Thoracic aorta (tissue), 2 donors: ENCODE measurements around the gene PAK6. TPM values are rescaled to one million over a fixed set of nuclear protein-coding genes. Genes with fewer than 3 reads are reported as not detected.

ENCODE experiments used
- ATAC-seq: fragments of 150-250 bp; one replicate; pipeline ENCODE4 v1.8.0; 2017; ENCODE audit warnings: low read depth; ENCODE audit not compliant: insufficient number of reproducible peaks, low FRiP score
- DNase-seq: peaks from one replicate; pipeline ENCODE4 v3.0.0-alpha.2; 2020; ENCODE audit warnings: low spot score
- H3K27ac ChIP-seq, 2 donors: fragments of 200-600 bp; sonication (generic); 1 replicate in 1 of 2; 2 replicates in 1 of 2; pipeline ENCODE4 v1.5.1; 2016; ENCODE audit warnings: mild to moderate bottlenecking in 2 of 2, moderate library complexity in 2 of 2
- H3K27me3 ChIP-seq: fragments of 200-600 bp; sonication (generic); replicated peaks from 2 replicates; pipeline ENCODE4 v1.6.0; 2016; ENCODE audit warnings: mild to moderate bottlenecking; ENCODE audit not compliant: insufficient read depth
- H3K36me3 ChIP-seq: fragments of 200-600 bp; sonication (generic); one replicate; pipeline ENCODE4 v1.5.1; 2016
- H3K4me1 ChIP-seq, 2 donors: fragments of 200-600 bp; sonication (generic); 1 replicate in 1 of 2; 2 replicates in 1 of 2; pipeline versions ENCODE4 v1.5.1 to v1.6.0; 2016; ENCODE audit warnings: low read depth in 2 of 2, mild to moderate bottlenecking in 1 of 2; ENCODE audit not compliant: control insufficient read depth in 1 of 2
- H3K4me3 ChIP-seq: fragments of 200-600 bp; sonication (generic); 2 replicates; pipeline ENCODE4 v1.5.1; 2016; ENCODE audit warnings: mild to moderate bottlenecking
- H3K9me3 ChIP-seq: fragments of 200-600 bp; sonication (generic); 2 replicates; pipeline ENCODE4 v1.5.1; 2016
- CTCF ChIP-seq: fragments of 200-600 bp; sonication (generic); IDR thresholded peaks from one replicate; pipeline ENCODE4 v1.5.1; 2019; ENCODE audit warnings: antibody characterized with exemption
- total RNA-seq, 2 donors: library from RNA; depleted of rRNA; stranded (reverse); fragments of >200 nt; gene quantifications; one replicate each; pipeline versions ENCODE4 v1.1.0 to v1.2.3, GENCODE V29; 2016

The PAK6 gene
- total RNA-seq, 2 donors from 2014 or later = 0.68 to 0.78 TPM

DNA sequence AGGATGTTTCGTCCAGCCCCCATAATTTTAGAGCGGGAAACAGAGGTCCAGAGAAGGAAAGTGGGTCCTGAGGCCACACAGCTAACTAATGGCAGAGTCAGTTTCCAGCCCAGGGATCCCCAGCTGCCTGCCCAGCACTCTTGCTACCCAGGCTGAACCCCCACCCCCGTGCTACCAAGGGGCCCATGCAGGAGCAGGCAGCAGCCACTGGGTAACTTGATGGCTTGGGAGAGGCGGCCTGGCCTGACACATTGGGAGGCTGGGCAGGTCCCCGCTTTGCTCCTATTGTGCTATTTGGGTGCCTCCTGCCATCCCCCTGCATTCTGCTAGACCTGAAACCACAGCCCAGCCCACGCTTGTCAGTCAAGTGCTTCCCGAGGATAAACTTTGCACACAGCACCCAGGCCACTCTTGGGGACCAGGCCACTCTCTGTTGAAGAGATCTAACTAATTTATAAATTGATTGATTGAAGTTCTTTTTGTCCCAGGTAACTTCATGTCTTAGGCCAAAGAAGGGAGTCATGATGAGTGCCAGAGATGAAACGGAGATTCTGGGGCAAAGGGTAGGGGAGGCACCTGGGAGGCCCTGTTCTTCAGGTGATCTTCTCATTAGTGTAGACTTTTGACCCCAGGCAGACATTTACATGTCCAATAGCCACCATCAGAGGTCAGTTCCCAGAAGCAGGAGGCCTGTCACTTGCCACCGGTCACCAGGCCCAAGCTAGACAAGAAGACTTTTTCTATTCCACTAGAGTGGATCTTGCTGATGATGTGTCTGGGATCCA is 7.0 kb downstream of the PAK6 start:
- no peak for TF ChIP-seq CTCF
- Histone ChIP-seq H3K4me3 (no peak overlapping the region), H3K27ac (no peak overlapping the region), H3K4me1 (peaks cover 0 to 5% of the 10 kb centered on the region in 2 donors), H3K9me3 (no peaks in the 10 kb centered on the region), H3K27me3 (no peaks in the 10 kb centered on the region), H3K36me3 (no peaks in the 10 kb centered on the region)
- DNase-seq (no peak), ATAC-seq (no peak)

- H3K27me3 ChIP-seq = no peaks in the 10 kb centered on the region
- DNase-seq (no peak), ATAC-seq (no peak)
- H3K9me3 ChIP-seq = no peaks in the 10 kb centered on the region
- H3K4me1 ChIP-seq = peaks cover 0 to 5% of the 10 kb centered on the region in 2 donors
- no peaks in the 10 kb centered on the region for H3K36me3 ChIP-seq
- H3K27ac ChIP-seq = no peak overlapping the region
- no peak for TF ChIP-seq CTCF
- H3K4me3 ChIP-seq = no peak overlapping the region
Measured at GRCh38 chr15:40246496-40247280, 7.8 kb downstream of the PAK6 start.

- Histone ChIP-seq H3K4me1 (peaks cover 0 to 7% of the 10 kb centered on the region in 2 donors), H3K27me3 (no peaks in the 10 kb centered on the region), H3K36me3 (no peaks in the 10 kb centered on the region), H3K27ac (no peak overlapping the region), H3K9me3 (no peaks in the 10 kb centered on the region), H3K4me3 (no peak overlapping the region)
- ATAC-seq = no peak
- no peak for DNase-seq
- TF ChIP-seq CTCF = no peak
Measured at GRCh38 chr15:40247406-40247971, 8.6 kb downstream of the PAK6 start.

GRCh38 chr15:40248006-40248783 is 9.3 kb downstream of the PAK6 start:
- Histone ChIP-seq H3K27me3 (no peaks in the 10 kb centered on the region), H3K4me1 (peaks cover 2 to 10% of the 10 kb centered on the region in 2 donors), H3K4me3 (no peak overlapping the region), H3K9me3 (no peaks in the 10 kb centered on the region), H3K36me3 (no peaks in the 10 kb centered on the region), H3K27ac (no peak overlapping the region)
- no peak for ATAC-seq
- TF ChIP-seq CTCF = no peak
- DNase-seq = no peak
